ENCODE results near the gene BCL10. TPM values are rescaled to one million over a fixed set of nuclear protein-coding genes. Genes with fewer than 3 reads are reported as not detected.

The BCL10 gene
- total RNA-seq, 1 donor from 2014 or later = 36.4 TPM

GRCh38 chr1:85289848-85290335 is 13.5 kb upstream of the BCL10 start:
- no peaks in the 10 kb centered on the region for H3K9me3 ChIP-seq (ENCODE audit: insufficient read depth, low read depth, low read length)
- Mint-ChIP-seq H3K4me3 (ENCODE audit: unreplicated experiment) (no peak overlapping the region), H3K4me1 (ENCODE audit: low read depth, unreplicated experiment) (peaks cover 28% of the 10 kb centered on the region), H3K27ac (ENCODE audit: unreplicated experiment) (peak overlapping the region; percentile 54), H3K27me3 (ENCODE audit: low read depth, unreplicated experiment) (no peaks in the 10 kb centered on the region), H3K9me3 (ENCODE audit: unreplicated experiment) (no peaks in the 10 kb centered on the region), H3K36me3 (ENCODE audit: low read depth, unreplicated experiment) (no peaks in the 10 kb centered on the region)
- DNase-seq (ENCODE audit: low read depth) (no peak), FAIRE-seq (no peak)
- H3K4me3 ChIP-seq (ENCODE audit: insufficient read depth, low read depth, low read length) = no peak overlapping the region
- H3K9ac ChIP-seq (ENCODE audit: low read length) = peak overlapping the region; percentile 25
- H3K36me3 ChIP-seq (ENCODE audit: insufficient read depth, low read length) = no peaks in the 10 kb centered on the region
- peak overlapping the region; percentile 45 for H3K4me2 ChIP-seq (ENCODE audit: low read length)
- H3K79me2 ChIP-seq (ENCODE audit: insufficient read depth, low read length) = no peaks in the 10 kb centered on the region
- H4K20me1 ChIP-seq (ENCODE audit: insufficient read depth, low read length) = no peaks in the 10 kb centered on the region
- no peaks in the 10 kb centered on the region for H3K27me3 ChIP-seq (ENCODE audit: insufficient read depth, low read length)
- peak overlapping the region; percentile 10 for H3K27ac ChIP-seq (ENCODE audit: low read depth, low read length)
- H2AFZ ChIP-seq (ENCODE audit: low read depth, low read length) = no peak overlapping the region
- TF ChIP-seq EZH2 (IDR thresholded peaks at IDR 0.05; ENCODE audit: insufficient read depth, low read length) = no peak
- TF ChIP-seq CTCF (IDR thresholded peaks at IDR 0.05; ENCODE audit: insufficient read depth, low read depth, low read length) = no peak
- peaks cover 29% of the 10 kb centered on the region for H3K4me1 ChIP-seq (ENCODE audit: insufficient read depth, low read length)

GRCh38 chr1:85289207-85289847 is 12.9 kb upstream of the BCL10 start:
- no peak for TF ChIP-seq EZH2 (IDR thresholded peaks at IDR 0.05; ENCODE audit: insufficient read depth, low read length)
- no peak for TF ChIP-seq CTCF (IDR thresholded peaks at IDR 0.05; ENCODE audit: insufficient read depth, low read depth, low read length)
- Histone ChIP-seq H3K36me3 (ENCODE audit: insufficient read depth, low read length) (no peaks in the 10 kb centered on the region), H3K4me2 (ENCODE audit: low read length) (peak overlapping the region; percentile 45), H3K27me3 (ENCODE audit: insufficient read depth, low read length) (no peaks in the 10 kb centered on the region), H3K27ac (ENCODE audit: low read depth, low read length) (peak overlapping the region; percentile 10), H3K9ac (ENCODE audit: low read length) (peak overlapping the region; percentile 25), H3K79me2 (ENCODE audit: insufficient read depth, low read length) (no peaks in the 10 kb centered on the region), H3K4me3 (ENCODE audit: insufficient read depth, low read depth, low read length) (no peak overlapping the region), H2AFZ (ENCODE audit: low read depth, low read length) (no peak overlapping the region), H3K9me3 (ENCODE audit: insufficient read depth, low read depth, low read length) (no peaks in the 10 kb centered on the region), H4K20me1 (ENCODE audit: insufficient read depth, low read length) (no peaks in the 10 kb centered on the region), H3K4me1 (ENCODE audit: insufficient read depth, low read length) (peaks cover 27% of the 10 kb centered on the region)
- H3K27me3 Mint-ChIP-seq (ENCODE audit: low read depth, unreplicated experiment) = no peaks in the 10 kb centered on the region
- H3K36me3 Mint-ChIP-seq (ENCODE audit: low read depth, unreplicated experiment) = no peaks in the 10 kb centered on the region
- H3K27ac Mint-ChIP-seq (ENCODE audit: unreplicated experiment) = peak overlapping the region; percentile 54
- no peaks in the 10 kb centered on the region for H3K9me3 Mint-ChIP-seq (ENCODE audit: unreplicated experiment)
- peak; percentile 98 for FAIRE-seq
- H3K4me1 Mint-ChIP-seq (ENCODE audit: low read depth, unreplicated experiment) = peaks cover 25% of the 10 kb centered on the region
- DNase-seq (ENCODE audit: low read depth) = peak; percentile 96
- H3K4me3 Mint-ChIP-seq (ENCODE audit: unreplicated experiment) = no peak overlapping the region

GRCh38 chr1:85284202-85284601 is 7.8 kb upstream of the BCL10 start:
- no peaks in the 10 kb centered on the region for H3K36me3 ChIP-seq (ENCODE audit: insufficient read depth, low read length)
- no peak overlapping the region for H3K27ac ChIP-seq (ENCODE audit: low read depth, low read length)
- H3K4me1 ChIP-seq (ENCODE audit: insufficient read depth, low read length) = peaks cover 9% of the 10 kb centered on the region
- Mint-ChIP-seq H3K4me3 (ENCODE audit: unreplicated experiment) (no peak overlapping the region), H3K27me3 (ENCODE audit: low read depth, unreplicated experiment) (no peaks in the 10 kb centered on the region), H3K36me3 (ENCODE audit: low read depth, unreplicated experiment) (no peaks in the 10 kb centered on the region), H3K4me1 (ENCODE audit: low read depth, unreplicated experiment) (peaks cover 6% of the 10 kb centered on the region), H3K9me3 (ENCODE audit: unreplicated experiment) (peaks cover 2% of the 10 kb centered on the region), H3K27ac (ENCODE audit: unreplicated experiment) (no peak overlapping the region)
- H4K20me1 ChIP-seq (ENCODE audit: insufficient read depth, low read length) = no peaks in the 10 kb centered on the region
- FAIRE-seq (no peak), DNase-seq (ENCODE audit: low read depth) (no peak)
- TF ChIP-seq CTCF (IDR thresholded peaks at IDR 0.05; ENCODE audit: insufficient read depth, low read depth, low read length) (no peak), EZH2 (IDR thresholded peaks at IDR 0.05; ENCODE audit: insufficient read depth, low read length) (no peak)
- no peak overlapping the region for H2AFZ ChIP-seq (ENCODE audit: low read depth, low read length)
- no peaks in the 10 kb centered on the region for H3K27me3 ChIP-seq (ENCODE audit: insufficient read depth, low read length)
- H3K9ac ChIP-seq (ENCODE audit: low read length) = no peak overlapping the region
- no peak overlapping the region for H3K4me3 ChIP-seq (ENCODE audit: insufficient read depth, low read depth, low read length)
- no peak overlapping the region for H3K4me2 ChIP-seq (ENCODE audit: low read length)
- H3K79me2 ChIP-seq (ENCODE audit: insufficient read depth, low read length) = no peaks in the 10 kb centered on the region
- H3K9me3 ChIP-seq (ENCODE audit: insufficient read depth, low read depth, low read length) = no peaks in the 10 kb centered on the region

Data from astrocyte (in vitro differentiated cells and primary cell).